Neural progenitor cell (in vitro differentiated cells): Measurements from ENCODE around the gene FAM168B.

Experiments used
- EZH2 ChIP-seq: fragments of 200-600 bp; sonication (generic); IDR thresholded peaks from 2 replicates; pipeline ENCODE4 v1.6.1; 2017; ENCODE audit warnings: antibody characterized with exemption, mild to moderate bottlenecking, moderate library complexity
- TF ChIP-seq, protein P1 (sequence below): fragments of 200-600 bp; sonication (generic); IDR thresholded peaks from 2 replicates; pipeline ENCODE4 v1.5.1; 2017; ENCODE audit warnings: antibody characterized with exemption, mild to moderate bottlenecking

DNA sequence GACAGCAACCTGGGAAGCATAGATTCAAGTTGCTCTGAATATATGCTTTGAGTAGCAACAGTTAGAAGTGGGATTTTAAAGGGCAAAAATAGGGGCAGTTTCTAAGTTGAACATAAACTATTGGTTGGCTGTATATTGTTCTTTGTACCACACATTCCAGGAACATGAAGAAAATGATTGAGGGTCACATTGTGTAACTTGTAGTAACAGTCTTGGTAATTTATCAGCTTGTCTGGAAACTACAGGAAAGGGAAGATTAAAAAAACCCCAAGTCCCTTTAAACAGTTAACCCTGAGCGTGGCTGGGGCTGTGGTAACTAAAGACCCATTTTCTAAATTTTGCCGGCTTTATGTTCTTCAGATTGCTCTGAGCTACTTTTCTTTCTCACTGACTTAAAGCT, 19.3 kb upstream of the FAM168B start:
- TF ChIP-seq, protein P1, sequence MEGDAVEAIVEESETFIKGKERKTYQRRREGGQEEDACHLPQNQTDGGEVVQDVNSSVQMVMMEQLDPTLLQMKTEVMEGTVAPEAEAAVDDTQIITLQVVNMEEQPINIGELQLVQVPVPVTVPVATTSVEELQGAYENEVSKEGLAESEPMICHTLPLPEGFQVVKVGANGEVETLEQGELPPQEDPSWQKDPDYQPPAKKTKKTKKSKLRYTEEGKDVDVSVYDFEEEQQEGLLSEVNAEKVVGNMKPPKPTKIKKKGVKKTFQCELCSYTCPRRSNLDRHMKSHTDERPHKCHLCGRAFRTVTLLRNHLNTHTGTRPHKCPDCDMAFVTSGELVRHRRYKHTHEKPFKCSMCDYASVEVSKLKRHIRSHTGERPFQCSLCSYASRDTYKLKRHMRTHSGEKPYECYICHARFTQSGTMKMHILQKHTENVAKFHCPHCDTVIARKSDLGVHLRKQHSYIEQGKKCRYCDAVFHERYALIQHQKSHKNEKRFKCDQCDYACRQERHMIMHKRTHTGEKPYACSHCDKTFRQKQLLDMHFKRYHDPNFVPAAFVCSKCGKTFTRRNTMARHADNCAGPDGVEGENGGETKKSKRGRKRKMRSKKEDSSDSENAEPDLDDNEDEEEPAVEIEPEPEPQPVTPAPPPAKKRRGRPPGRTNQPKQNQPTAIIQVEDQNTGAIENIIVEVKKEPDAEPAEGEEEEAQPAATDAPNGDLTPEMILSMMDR: no peak
- no peak for TF ChIP-seq EZH2
